H9 (cell line): ENCODE data around the gene BSPRY. TPM values are rescaled to one million over a fixed set of nuclear protein-coding genes. Genes with fewer than 3 reads are reported as not detected.
A peak's percentile ranks its signal among the peaks of the same experiment; 100 is the strongest.

ENCODE experiments used
- DNase-seq: peaks from one replicate; pipeline ENCODE4 v3.0.0-alpha.2; 2017
- H2AFZ ChIP-seq: one replicate; pipeline ENCODE4 v1.6.1; 2013; ENCODE audit warnings: mild to moderate bottlenecking, low read length, control low read depth, moderate library complexity
- H2AK5ac ChIP-seq: 2 replicates; pipeline ENCODE4 v1.6.1; 2013; ENCODE audit warnings: low read length, control low read depth, mixed read lengths; ENCODE audit not compliant: insufficient read length
- H2BK120ac ChIP-seq: one replicate; pipeline ENCODE4 v1.6.1; 2013; ENCODE audit warnings: low read depth, mild to moderate bottlenecking, low read length, control low read depth, inconsistent platforms; ENCODE audit not compliant: poor library complexity, severe bottlenecking
- H2BK12ac ChIP-seq: 2 replicates; pipeline ENCODE4 v1.6.1; 2013; ENCODE audit warnings: low read length, control low read depth, mixed read lengths, low read depth; ENCODE audit not compliant: insufficient read length
- H2BK15ac ChIP-seq: 2 replicates; pipeline ENCODE4 v1.6.1; 2013; ENCODE audit warnings: low read depth, low read length, control low read depth
- H2BK20ac ChIP-seq: one replicate; pipeline ENCODE4 v1.6.1; 2013; ENCODE audit warnings: low read depth, mild to moderate bottlenecking, low read length, control low read depth, inconsistent platforms; ENCODE audit not compliant: poor library complexity, severe bottlenecking
- H2BK5ac ChIP-seq: 2 replicates; pipeline ENCODE4 v1.6.1; 2013; ENCODE audit warnings: low read length, control low read depth, mixed read lengths; ENCODE audit not compliant: insufficient read length
- H3K14ac ChIP-seq: 2 replicates; pipeline ENCODE4 v1.6.1; 2013; ENCODE audit warnings: low read length, control low read depth; ENCODE audit not compliant: insufficient read depth
- H3K18ac ChIP-seq: 2 replicates; pipeline ENCODE4 v1.6.1; 2013; ENCODE audit warnings: low read depth, mild to moderate bottlenecking, mixed read lengths, low read length, control low read depth; ENCODE audit not compliant: insufficient read length
- H3K23ac ChIP-seq: 2 replicates; pipeline ENCODE4 v1.6.1; 2013; ENCODE audit warnings: low read length, control low read depth, mixed read lengths, low read depth; ENCODE audit not compliant: insufficient read length
- H3K23me2 ChIP-seq: 2 replicates; pipeline ENCODE4 v1.6.1; 2013; ENCODE audit warnings: low read depth, mild to moderate bottlenecking, mixed read lengths, low read length, control low read depth; ENCODE audit not compliant: insufficient read length, poor library complexity, severe bottlenecking
- H3K27ac ChIP-seq: 2 replicates; pipeline ENCODE4 v1.5.1; 2013; ENCODE audit warnings: low read length, control low read depth, mixed read lengths, low read depth; ENCODE audit not compliant: insufficient read length
- H3K27me3 ChIP-seq: 2 replicates; pipeline ENCODE4 v1.6.1; 2013; ENCODE audit warnings: low read length, control low read depth, inconsistent platforms; ENCODE audit not compliant: insufficient read depth
- H3K4ac ChIP-seq: 2 replicates; pipeline ENCODE4 v1.6.1; 2013; ENCODE audit warnings: low read depth, mild to moderate bottlenecking, control low read depth, inconsistent platforms, low read length, moderate library complexity
- H3K4me1 ChIP-seq: 2 replicates; pipeline ENCODE4 v1.6.1; 2013; ENCODE audit warnings: low read length, control low read depth, inconsistent platforms; ENCODE audit not compliant: insufficient read depth
- H3K4me2 ChIP-seq: 2 replicates; pipeline ENCODE4 v1.6.1; 2013; ENCODE audit warnings: low read length, control low read depth, mixed read lengths; ENCODE audit not compliant: insufficient read length, insufficient read depth
- H3K56ac ChIP-seq: 2 replicates; pipeline ENCODE4 v1.6.1; 2013; ENCODE audit warnings: low read depth, mild to moderate bottlenecking, mixed read lengths, low read length, control low read depth; ENCODE audit not compliant: insufficient read length
- H3K79me1 ChIP-seq: 2 replicates; pipeline ENCODE4 v1.6.1; 2013; ENCODE audit warnings: low read depth, mild to moderate bottlenecking, moderate library complexity, low read length, control low read depth, inconsistent platforms; ENCODE audit not compliant: insufficient read depth, poor library complexity, severe bottlenecking
- H3K79me2 ChIP-seq: 2 replicates; pipeline ENCODE4 v1.6.1; 2013; ENCODE audit warnings: low read length, control low read depth, inconsistent platforms; ENCODE audit not compliant: insufficient read depth
- H3K9ac ChIP-seq: 2 replicates; pipeline ENCODE4 v1.6.1; 2013; ENCODE audit warnings: low read length, control low read depth, mixed read lengths; ENCODE audit not compliant: insufficient read length; ENCODE audit errors: extremely low read depth
- H3K9me3 ChIP-seq: one replicate; pipeline ENCODE4 v1.6.1; 2013; ENCODE audit warnings: low read depth, low read length, inconsistent platforms; ENCODE audit not compliant: control insufficient read depth
- H3T11ph ChIP-seq: one replicate; pipeline ENCODE4 v1.6.1; 2013; ENCODE audit warnings: mild to moderate bottlenecking, low read length, control low read depth, inconsistent platforms
- H4K20me1 ChIP-seq: one replicate; pipeline ENCODE4 v1.6.1; 2013; ENCODE audit not compliant: control insufficient read depth, insufficient read length, insufficient read depth
- H4K5ac ChIP-seq: 2 replicates; pipeline ENCODE4 v1.6.1; 2013; ENCODE audit warnings: low read depth, mild to moderate bottlenecking, mixed read lengths, low read length, control low read depth; ENCODE audit not compliant: insufficient read length
- H4K8ac ChIP-seq: replicated peaks from 2 replicates; pipeline ENCODE4 v1.6.1; 2013; ENCODE audit warnings: low read length, control low read depth, mixed read lengths, low read depth; ENCODE audit not compliant: insufficient read length
- H4K91ac ChIP-seq: 2 replicates; pipeline ENCODE4 v1.6.1; 2013; ENCODE audit warnings: low read depth, mild to moderate bottlenecking, moderate library complexity, mixed read lengths, low read length, control low read depth; ENCODE audit not compliant: insufficient read length
- H3K27ac Mint-ChIP-seq, 3 experiments: 2 replicates in 2 of 3; 3 replicates in 1 of 3; pipeline ENCODE4 v1.8.0; 2020 to 2021; ENCODE audit warnings: mixed read lengths in 3 of 3, mild to moderate bottlenecking in 1 of 3, moderate library complexity in 1 of 3
- H3K27me3 Mint-ChIP-seq: 2 replicates; pipeline ENCODE4 v1.8.0; 2021; ENCODE audit warnings: low read depth, mild to moderate bottlenecking, moderate library complexity, mixed read lengths
- H3K36me3 Mint-ChIP-seq, 3 experiments: 2 replicates in 2 of 3; 3 replicates in 1 of 3; pipeline ENCODE4 v1.8.0; 2020 to 2021; ENCODE audit warnings: low read depth in 3 of 3, mixed read lengths in 3 of 3; ENCODE audit not compliant: insufficient read depth in 1 of 3
- H3K4me1 Mint-ChIP-seq, 2 experiments: 2 replicates each; pipeline ENCODE4 v1.8.0; 2020; ENCODE audit warnings: mixed read lengths in 2 of 2
- H3K4me3 Mint-ChIP-seq, 2 experiments: 2 replicates in 1 of 2; 3 replicates in 1 of 2; pipeline ENCODE4 v1.8.0; 2020 to 2021; ENCODE audit warnings: mild to moderate bottlenecking in 2 of 2, mixed read lengths in 2 of 2, moderate library complexity in 1 of 2
- H3K9me3 Mint-ChIP-seq, 2 experiments: 2 replicates in 1 of 2; 3 replicates in 1 of 2; pipeline ENCODE4 v1.8.0; 2020; ENCODE audit warnings: mild to moderate bottlenecking in 2 of 2, mixed read lengths in 2 of 2, moderate library complexity in 1 of 2
- CTCF ChIP-seq: fragments of 200-600 bp; sonication (generic); conservative IDR thresholded peaks from 3 replicates; pipeline ENCODE4 v1.8.0; 2021; ENCODE audit warnings: antibody characterized with exemption, mild to moderate bottlenecking
- WGBS: extraction: QIAGEN DNeasy Blood & Tissue Kit; methylation state at CpG from one replicate; pipeline ENCODE4 v1.1.7; 2013; ENCODE audit warnings: missing lambda C conversion rate, low lambda C conversion rate, mixed read lengths; ENCODE audit not compliant: insufficient read length; ENCODE audit errors: extremely low coverage; 5-methylcytosine and 5-hydroxymethylcytosine counted together
- total RNA-seq: library from RNA; stranded (reverse); gene quantifications from 2 replicates; pipeline ENCODE4 v1.2.1, GENCODE V29; 2021

Gene BSPRY
- total RNA-seq, 1 experiment from 2014 or later: 4.5 TPM

DNA sequence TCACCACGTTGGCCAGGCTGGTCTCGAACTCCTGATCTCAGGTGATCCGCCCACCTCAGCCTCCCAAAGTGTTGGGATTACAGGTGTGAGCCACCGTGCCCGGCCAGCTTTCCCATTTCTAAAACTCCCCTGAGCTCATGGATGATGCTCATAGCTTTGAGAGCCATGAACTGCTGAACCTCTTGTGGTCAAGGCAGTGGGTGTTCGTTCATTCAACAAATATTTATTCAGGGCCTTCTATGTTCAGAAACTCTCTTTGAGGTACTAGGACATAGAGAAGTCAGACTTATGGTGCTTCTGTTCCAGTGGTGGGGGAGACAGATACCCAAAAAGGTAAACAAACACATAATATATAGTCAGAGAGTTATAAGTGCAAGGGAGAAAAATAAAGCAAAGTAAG, 2.7 kb downstream of the BSPRY start:
- no peak for TF ChIP-seq CTCF
- H2AFZ ChIP-seq: no peak overlapping the region
- H4K8ac ChIP-seq: no peak overlapping the region
- no peak overlapping the region for H2BK5ac ChIP-seq
- H4K91ac ChIP-seq: peak overlapping the region; percentile 13
- H2BK20ac ChIP-seq: no peak overlapping the region
- H3K4me1 Mint-ChIP-seq: peaks cover 20 to 21% of the 10 kb centered on the region in 2 experiments
- H3K4me3 Mint-ChIP-seq: no peak overlapping the region
- H2BK120ac ChIP-seq: no peak overlapping the region
- no peaks in the 10 kb centered on the region for H4K20me1 ChIP-seq
- peaks cover 2% of the 10 kb centered on the region; the same call in 1 of the 2 replicates for H3K4me1 ChIP-seq
- H3K36me3 Mint-ChIP-seq: no peaks in the 10 kb centered on the region; a peak in 1 of 7 replicates
- peaks cover 9% of the 10 kb centered on the region for H3K23me2 ChIP-seq
- peak overlapping the region; percentile 64 for H3K56ac ChIP-seq
- H3K27ac ChIP-seq: no peak overlapping the region
- no peaks in the 10 kb centered on the region for H3K79me1 ChIP-seq
- no peak overlapping the region for H2BK12ac ChIP-seq
- no peak overlapping the region for H3K14ac ChIP-seq
- no peaks in the 10 kb centered on the region for H3K9me3 Mint-ChIP-seq
- H2AK5ac ChIP-seq: no peak overlapping the region
- H2BK15ac ChIP-seq: no peak overlapping the region
- H3K18ac ChIP-seq: no peak overlapping the region
- no peak overlapping the region for H3K4ac ChIP-seq
- no peak overlapping the region for H3T11ph ChIP-seq
- no peak overlapping the region for H4K5ac ChIP-seq
- no peaks in the 10 kb centered on the region for H3K79me2 ChIP-seq
- peaks cover 38% of the 10 kb centered on the region for H3K27me3 Mint-ChIP-seq
- no peak overlapping the region for H3K23ac ChIP-seq
- no peak for DNase-seq
- H3K9ac ChIP-seq: no peak overlapping the region
- WGBS: no CpG with 5 or more reads among the region's 6 CpGs
- no peak overlapping the region for H3K27ac Mint-ChIP-seq
- H3K9me3 ChIP-seq: no peaks in the 10 kb centered on the region
- no peaks in the 10 kb centered on the region for H3K27me3 ChIP-seq
- no peak overlapping the region for H3K4me2 ChIP-seq
